Mesenchymal stem cell (in vitro differentiated cells and primary cell): ENCODE results near the gene ZNF182.
A peak's percentile ranks its signal among the peaks of the same experiment; 100 is the strongest.
"Not testable (repeated sequence)": the region's sequence is repeated elsewhere in the genome, so short reads cannot be mapped to it uniquely, and the experiment has no call there.

Experiments
- DNase-seq: peaks from one replicate; pipeline ENCODE4 v3.0.0-alpha.2; 2013
- H2AFZ ChIP-seq: one replicate; pipeline ENCODE4 v1.6.1; 2013; ENCODE audit warnings: low read depth, mild to moderate bottlenecking, control low read depth, inconsistent platforms, low read length, moderate library complexity
- H2AK5ac ChIP-seq: 2 replicates; pipeline ENCODE4 v1.6.1; 2013; ENCODE audit warnings: low read length, moderate library complexity, mild to moderate bottlenecking, inconsistent platforms; ENCODE audit not compliant: severe bottlenecking
- H2BK120ac ChIP-seq: one replicate; pipeline ENCODE4 v1.6.1; 2013; ENCODE audit warnings: low read depth, mild to moderate bottlenecking, inconsistent platforms, low read length, moderate library complexity
- H2BK12ac ChIP-seq, 2 experiments: one replicate each; pipeline ENCODE4 v1.6.1; 2013; ENCODE audit warnings: inconsistent platforms in 2 of 2, low read length in 2 of 2, mild to moderate bottlenecking in 2 of 2, moderate library complexity in 2 of 2, control low read depth in 1 of 2
- H2BK15ac ChIP-seq: one replicate; pipeline ENCODE4 v1.6.1; 2013; ENCODE audit warnings: mild to moderate bottlenecking, low read depth, inconsistent platforms; ENCODE audit not compliant: poor library complexity, severe bottlenecking
- H2BK5ac ChIP-seq: 2 replicates; pipeline ENCODE4 v1.6.1; 2013; ENCODE audit warnings: low read depth, mild to moderate bottlenecking, low read length, control low read depth, inconsistent platforms; ENCODE audit not compliant: poor library complexity, severe bottlenecking
- H3K14ac ChIP-seq, 2 experiments: one replicate each; pipeline ENCODE4 v1.6.1; 2013; ENCODE audit warnings: inconsistent platforms in 2 of 2, low read length in 2 of 2, control low read depth in 1 of 2, mild to moderate bottlenecking in 1 of 2, moderate library complexity in 1 of 2
- H3K18ac ChIP-seq, 2 experiments: one replicate each; pipeline ENCODE4 v1.6.1; 2013; ENCODE audit warnings: inconsistent platforms in 2 of 2, low read length in 2 of 2, control low read depth in 1 of 2, low read depth in 1 of 2, mild to moderate bottlenecking in 1 of 2
- H3K23ac ChIP-seq, 2 experiments: one replicate each; pipeline ENCODE4 v1.6.1; 2013; ENCODE audit warnings: inconsistent platforms in 2 of 2, low read length in 2 of 2, mild to moderate bottlenecking in 2 of 2, moderate library complexity in 2 of 2, control low read depth in 1 of 2
- H3K27ac ChIP-seq: 2 replicates; pipeline ENCODE4 v1.5.1; 2013; ENCODE audit warnings: mild to moderate bottlenecking, moderate library complexity, low read length, control low read depth, inconsistent platforms; ENCODE audit not compliant: poor library complexity, severe bottlenecking
- H3K27me3 ChIP-seq, 2 experiments: 2 replicates each; pipeline versions ENCODE4 v1.6.1 to v1.7.0; 2013; ENCODE audit warnings: low read length in 2 of 2, mild to moderate bottlenecking in 2 of 2, moderate library complexity in 2 of 2, control low read depth in 1 of 2, inconsistent platforms in 1 of 2; ENCODE audit not compliant: control insufficient read depth in 1 of 2, insufficient read depth in 1 of 2
- H3K36me3 ChIP-seq, 2 experiments: 2 replicates each; pipeline versions ENCODE4 v1.6.1 to v1.7.0; 2013; ENCODE audit warnings: low read length in 2 of 2, control low read depth in 1 of 2, inconsistent platforms in 1 of 2, low read depth in 1 of 2, mild to moderate bottlenecking in 1 of 2; ENCODE audit not compliant: insufficient read depth in 2 of 2, control insufficient read depth in 1 of 2
- H3K4ac ChIP-seq, 2 experiments: one replicate each; pipeline ENCODE4 v1.6.1; 2013; ENCODE audit warnings: inconsistent platforms in 2 of 2, low read length in 2 of 2, mild to moderate bottlenecking in 2 of 2, moderate library complexity in 2 of 2, control low read depth in 1 of 2, low read depth in 1 of 2
- H3K4me1 ChIP-seq: 2 replicates; pipeline ENCODE4 v1.6.1; 2013; ENCODE audit warnings: low read depth, low read length, control low read depth; ENCODE audit not compliant: control insufficient read depth, insufficient read depth
- H3K4me2 ChIP-seq: 2 replicates; pipeline ENCODE4 v1.6.1; 2013; ENCODE audit warnings: low read length, mild to moderate bottlenecking, inconsistent platforms; ENCODE audit not compliant: poor library complexity, severe bottlenecking
- H3K4me3 ChIP-seq, 2 experiments: 2 replicates each; pipeline versions ENCODE4 v1.5.1 to v1.7.0; 2013; ENCODE audit warnings: low read length in 2 of 2, mild to moderate bottlenecking in 2 of 2, control low read depth in 1 of 2, low read depth in 1 of 2; ENCODE audit not compliant: insufficient read depth in 1 of 2
- H3K79me1 ChIP-seq: replicated peaks from 2 replicates; pipeline ENCODE4 v1.6.1; 2013; ENCODE audit warnings: mild to moderate bottlenecking, control low read depth, low read length, inconsistent platforms; ENCODE audit not compliant: poor library complexity, severe bottlenecking
- H3K9ac ChIP-seq: 2 replicates; pipeline ENCODE4 v1.7.0; 2013; ENCODE audit warnings: mild to moderate bottlenecking, low read length, moderate library complexity
- H3K9me3 ChIP-seq: 2 replicates; pipeline ENCODE4 v1.7.0; 2013; ENCODE audit warnings: mild to moderate bottlenecking, low read length; ENCODE audit not compliant: control insufficient read depth
- H4K8ac ChIP-seq: one replicate; pipeline ENCODE4 v1.6.1; 2013; ENCODE audit warnings: inconsistent platforms, mild to moderate bottlenecking, low read length, moderate library complexity
- H4K91ac ChIP-seq: one replicate; pipeline ENCODE4 v1.6.1; 2013; ENCODE audit warnings: mild to moderate bottlenecking, low read length, inconsistent platforms
- WGBS: methylation state at CpG from one replicate; pipeline ENCODE4 v1.1.7; 2013; ENCODE audit warnings: mixed read lengths; 5-methylcytosine and 5-hydroxymethylcytosine counted together

Gene ZNF182

GRCh38 chrX:48021026-48021900 is 17.5 kb upstream of the ZNF182 start:
- H3K18ac ChIP-seq, result peak overlapping the region; percentile 75 to 83
- no peak overlapping the region for H2BK12ac ChIP-seq
- peak overlapping the region; percentile 50 for H3K4me2 ChIP-seq
- H3K36me3 ChIP-seq, result no peaks in the 10 kb centered on the region
- no peaks in the 10 kb centered on the region for H3K27me3 ChIP-seq
- WGBS, result under 1% methylated on average over 22 of the region's 30 CpGs
- H2AFZ ChIP-seq, result peak overlapping the region; percentile 71
- peak overlapping the region in 1 of 2 experiments; percentile 69 for H3K4ac ChIP-seq
- H3K9me3 ChIP-seq, result no peaks in the 10 kb centered on the region
- no peaks in the 10 kb centered on the region for H3K79me1 ChIP-seq
- H3K4me3 ChIP-seq, result peak overlapping the region in 1 of 2 experiments; percentile 75
- peak overlapping the region; percentile 95 for H4K8ac ChIP-seq
- H3K4me1 ChIP-seq, result no peaks in the 10 kb centered on the region
- peak overlapping the region; percentile 98 for H2BK5ac ChIP-seq
- H3K14ac ChIP-seq, result peak overlapping the region in 1 of 2 experiments; percentile 75
- peak; percentile 87 for DNase-seq
- H3K27ac ChIP-seq, result peak overlapping the region; percentile 92
- peak overlapping the region; percentile 80 for H4K91ac ChIP-seq
- peak overlapping the region; percentile 94 for H2BK120ac ChIP-seq
- no peak overlapping the region for H3K23ac ChIP-seq
- H3K9ac ChIP-seq, result peak overlapping the region; percentile 98
- no peak overlapping the region for H2AK5ac ChIP-seq
- H2BK15ac ChIP-seq, result peak overlapping the region; percentile 94

- not testable (repeated sequence) for H4K8ac ChIP-seq, H4K91ac ChIP-seq, H3K9ac ChIP-seq, H3K9me3 ChIP-seq, H2AK5ac ChIP-seq, H3K27me3 ChIP-seq, H3K18ac ChIP-seq, H3K36me3 ChIP-seq, H3K4me2 ChIP-seq, H2BK5ac ChIP-seq, H2BK15ac ChIP-seq, H3K14ac ChIP-seq, H3K79me1 ChIP-seq, H2BK12ac ChIP-seq, H3K4me1 ChIP-seq, H3K4ac ChIP-seq, H2AFZ ChIP-seq, H2BK120ac ChIP-seq, H3K27ac ChIP-seq, DNase-seq, H3K23ac ChIP-seq
- peak overlapping the region in 1 of 2 experiments; percentile 75 for H3K4me3 ChIP-seq
- WGBS, result 46% methylated on average over 6 of the region's 11 CpGs
Measured at GRCh38 chrX:48020472-48020871, 16.7 kb upstream of the ZNF182 start.

GRCh38 chrX:48019892-48020291 is 16.1 kb upstream of the ZNF182 start:
- not testable (repeated sequence) for H3K18ac ChIP-seq, H4K91ac ChIP-seq, H3K27me3 ChIP-seq, H2BK12ac ChIP-seq, H2BK5ac ChIP-seq, DNase-seq, H2BK15ac ChIP-seq, H3K36me3 ChIP-seq, H3K9ac ChIP-seq, H3K4ac ChIP-seq, H2AFZ ChIP-seq, H2BK120ac ChIP-seq, H3K4me1 ChIP-seq, H3K27ac ChIP-seq, H3K4me3 ChIP-seq, H3K14ac ChIP-seq, H3K79me1 ChIP-seq, H3K9me3 ChIP-seq, H4K8ac ChIP-seq, H3K4me2 ChIP-seq, H3K23ac ChIP-seq, H2AK5ac ChIP-seq
- whole genome bisulfite sequencing, result no CpG with 5 or more reads among the region's 1 CpG

- H3K4me1 ChIP-seq, H3K23ac ChIP-seq, H3K9ac ChIP-seq, H3K4me2 ChIP-seq, H3K36me3 ChIP-seq, H3K27ac ChIP-seq, H2BK120ac ChIP-seq, H2BK12ac ChIP-seq, H4K91ac ChIP-seq, H2BK5ac ChIP-seq, H2AFZ ChIP-seq, H3K27me3 ChIP-seq, H3K79me1 ChIP-seq, H3K14ac ChIP-seq, H4K8ac ChIP-seq, H2AK5ac ChIP-seq, H3K4ac ChIP-seq, H2BK15ac ChIP-seq, H3K9me3 ChIP-seq, H3K4me3 ChIP-seq, H3K18ac ChIP-seq, DNase-seq: not testable (repeated sequence)
- 100% methylated on average over 4 of the region's 46 CpGs for WGBS
Measured at GRCh38 chrX:48016583-48017310, 13.0 kb upstream of the ZNF182 start.
